Measurements from ENCODE around the gene PAFAH1B2. TPM values are rescaled to one million over a fixed set of nuclear protein-coding genes. Genes with fewer than 3 reads are reported as not detected.

PAFAH1B2 gene
- total and polyA plus RNA-seq, 10 of the 15 experiments (the other 5 are each of a cell fraction or from before 2014, with no cell fraction given): 17.6 to 64.8 (median 47.6) TPM

GRCh38 chr11:117218133-117218915 lies 74.2 kb downstream of the PAFAH1B2 start:
- H2AFZ ChIP-seq (ENCODE audit: control insufficient read depth, low read depth, low read length): no peak overlapping the region
- FAIRE-seq: no peak
- intact Hi-C loops (cut with micrococcal nuclease; ENCODE audit: unreplicated experiment) (no loop called here), in situ Hi-C loops (cut with MboI) (no loop called here)
- H3K27me3 ChIP-seq (replicated peaks in 1 of 2; ENCODE audit: control insufficient read depth in 2 of 2, insufficient read depth in 2 of 2, low read length in 1 of 2): no peaks in the 10 kb centered on the region
- no peaks in the 10 kb centered on the region for H3K9me3 ChIP-seq (replicated peaks; ENCODE audit: control insufficient read depth, insufficient read depth, low read length)
- ChIA-PET SMC1A (ENCODE audit: uncharacterized antibody, unreplicated experiment) (no interaction called here), CTCF (interaction anchor here (1.3 to 17.3 kb wide), 2 partner anchors 37 to 383 kb away, joined by 3 to 422 read pairs; partner anchors contain the start of gene SIDT2), POLR2A (no interaction called here), RAD21 (ENCODE audit: unreplicated experiment) (no interaction called here)
- H4K20me1 ChIP-seq (ENCODE audit: control insufficient read depth, insufficient read depth): no peaks in the 10 kb centered on the region
- no peaks in the 10 kb centered on the region; the same call in 1 of the 2 replicates for H3K4me1 ChIP-seq (ENCODE audit: control insufficient read depth, insufficient read depth, low read length)
- no peak for DNase-seq (ENCODE audit: low read depth, low spot score)
- H3K9ac ChIP-seq (ENCODE audit: control insufficient read depth, insufficient read depth, low read length): no peak overlapping the region
- no peaks in the 10 kb centered on the region for H3K79me2 ChIP-seq (ENCODE audit: control insufficient read depth, insufficient read depth, low read length)
- no TSS peak for BruUV-seq (replicated peaks)
- H3K27ac ChIP-seq (ENCODE audit: control insufficient read depth, insufficient read depth): no peak overlapping the region
- no peak overlapping the region for H3K4me3 ChIP-seq
- peaks cover 25 to 45% of the 10 kb centered on the region in 2 experiments for H3K36me3 ChIP-seq (ENCODE audit: control insufficient read depth in 2 of 2, insufficient read depth in 2 of 2, low read length in 1 of 2)
- no peak for ATAC-seq
- no peak overlapping the region for H3K4me2 ChIP-seq (ENCODE audit: control insufficient read depth, insufficient read depth)
- TF ChIP-seq RBBP5 (conservative IDR thresholded peaks at IDR 0.05): no peak
- 86% methylated on average over 15 of the region's 15 CpGs for whole genome bisulfite sequencing (ENCODE audit: insufficient coverage, insufficient replicate concordance, low lambda C conversion rate, missing lambda C conversion rate)

GRCh38 chr11:117219001-117219400 lies 74.9 kb downstream of the PAFAH1B2 start:
- no TSS peak for BruUV-seq (replicated peaks)
- no peak for DNase-seq (ENCODE audit: low read depth, low spot score)
- CTCF ChIA-PET: interaction anchor here (1.3 to 17.3 kb wide), 2 partner anchors 38 to 383 kb away, joined by 3 to 422 read pairs; partner anchors contain the start of gene SIDT2

More at GRCh38 chr11:117219001-117219400, 74.9 kb downstream of the PAFAH1B2 start:
- Histone ChIP-seq H3K4me2 (ENCODE audit: control insufficient read depth, insufficient read depth) (no peak overlapping the region), H3K4me1 (ENCODE audit: control insufficient read depth, insufficient read depth, low read length) (no peaks in the 10 kb centered on the region; the same call in 1 of the 2 replicates), H4K20me1 (ENCODE audit: control insufficient read depth, insufficient read depth) (no peaks in the 10 kb centered on the region), H3K27me3 (replicated peaks in 1 of 2; ENCODE audit: control insufficient read depth in 2 of 2, insufficient read depth in 2 of 2, low read length in 1 of 2) (no peaks in the 10 kb centered on the region), H3K79me2 (ENCODE audit: control insufficient read depth, insufficient read depth, low read length) (no peaks in the 10 kb centered on the region), H3K36me3 (ENCODE audit: control insufficient read depth in 2 of 2, insufficient read depth in 2 of 2, low read length in 1 of 2) (peaks cover 26 to 46% of the 10 kb centered on the region in 2 experiments), H3K9ac (ENCODE audit: control insufficient read depth, insufficient read depth, low read length) (no peak overlapping the region), H3K4me3 (no peak overlapping the region), H3K27ac (ENCODE audit: control insufficient read depth, insufficient read depth) (no peak overlapping the region), H3K9me3 (replicated peaks; ENCODE audit: control insufficient read depth, insufficient read depth, low read length) (no peaks in the 10 kb centered on the region), H2AFZ (ENCODE audit: control insufficient read depth, low read depth, low read length) (no peak overlapping the region)
- in situ Hi-C loops (cut with MboI) (no loop called here), intact Hi-C loops (cut with micrococcal nuclease; ENCODE audit: unreplicated experiment) (no loop called here)
- no peak for FAIRE-seq
- no peak for ATAC-seq
- POLR2A ChIA-PET: no interaction called here
- RAD21 ChIA-PET (ENCODE audit: unreplicated experiment): no interaction called here
- TF ChIP-seq POU2F2 (IDR thresholded peaks at IDR 0.05; ENCODE audit: borderline replicate concordance, low read depth, low read length) (no peak), POLR2A (IDR thresholded peaks at IDR 0.05; ENCODE audit: low read depth, low read length) (peak; percentile 26; the same call in 1 of the 2 replicates), YBX1 (IDR thresholded peaks at IDR 0.05) (no peak), SMC3 (IDR thresholded peaks at IDR 0.05; ENCODE audit: borderline replicate concordance, low read length) (no peak)
- 98% methylated on average over 9 of the region's 9 CpGs for WGBS (ENCODE audit: insufficient coverage, insufficient replicate concordance, low lambda C conversion rate, missing lambda C conversion rate)
- SMC1A ChIA-PET (ENCODE audit: uncharacterized antibody, unreplicated experiment): no interaction called here
